Measurements from ENCODE around the gene RNASE4. TPM values are rescaled to one million over a fixed set of nuclear protein-coding genes. Genes with fewer than 3 reads are reported as not detected.

The RNASE4 gene
- total and polyA plus RNA-seq, 5 donors from 2014 or later = 0.17 to 4.1 (median 2.3) TPM

- H3K27me3 Mint-ChIP-seq = peaks cover 11% of the 10 kb centered on the region
- no peaks in the 10 kb centered on the region for H3K4me1 Mint-ChIP-seq
- Histone ChIP-seq H3K4me1 (ENCODE audit: control insufficient read depth, insufficient read depth, low read length, poor library complexity, severe bottlenecking) (no peaks in the 10 kb centered on the region), H3K27me3 (ENCODE audit: control insufficient read depth, insufficient read depth, low read length) (peaks cover 10% of the 10 kb centered on the region), H3K27ac (ENCODE audit: insufficient read depth, low read length, poor library complexity, severe bottlenecking) (no peak overlapping the region), H3K36me3 (ENCODE audit: control insufficient read depth, insufficient read depth, low read length) (no peaks in the 10 kb centered on the region), H3K4me3 (ENCODE audit: low read depth, low read length) (no peak overlapping the region), H3K9me3 (ENCODE audit: control insufficient read depth in 2 of 2, low read length in 2 of 2) (no peaks in the 10 kb centered on the region)
- H3K9me3 Mint-ChIP-seq = no peaks in the 10 kb centered on the region
- no peak overlapping the region for H3K4me3 Mint-ChIP-seq
- DNase-seq (no peak), ATAC-seq (ENCODE audit: low read depth in 2 of 2) (no peak)
- no peaks in the 10 kb centered on the region for H3K36me3 Mint-ChIP-seq
- H3K27ac Mint-ChIP-seq = no peak overlapping the region
These were observed 26.9 kb downstream of the RNASE4 start for GRCh38 chr14:20711261-20711660.

DNA sequence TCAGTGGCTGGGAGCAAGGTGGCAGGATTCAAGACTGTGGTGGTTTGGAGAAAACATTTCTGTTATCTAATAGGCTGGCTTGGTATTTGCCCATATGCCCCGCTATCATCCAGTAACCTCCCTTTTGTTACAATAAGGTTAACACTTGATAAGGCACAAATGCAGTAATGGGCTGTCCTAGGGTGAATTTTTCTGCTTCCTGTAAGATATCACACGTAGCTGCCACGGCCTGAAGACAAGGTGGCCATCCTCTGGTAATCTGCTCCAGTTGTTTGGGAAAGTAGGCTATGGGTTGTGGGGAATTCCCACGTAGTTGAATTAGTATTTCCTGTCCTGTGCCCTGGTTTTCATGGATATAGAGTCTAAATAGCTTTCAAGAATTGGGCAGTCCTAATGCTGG is 27.3 kb downstream of the RNASE4 start:
- peaks cover 10% of the 10 kb centered on the region for H3K27me3 ChIP-seq (ENCODE audit: control insufficient read depth, insufficient read depth, low read length)
- Mint-ChIP-seq H3K27ac (no peak overlapping the region), H3K4me1 (no peaks in the 10 kb centered on the region), H3K36me3 (no peaks in the 10 kb centered on the region), H3K27me3 (peaks cover 11% of the 10 kb centered on the region), H3K9me3 (no peaks in the 10 kb centered on the region), H3K4me3 (no peak overlapping the region)
- H3K9me3 ChIP-seq (ENCODE audit: control insufficient read depth in 2 of 2, low read length in 2 of 2) = no peaks in the 10 kb centered on the region
- no peaks in the 10 kb centered on the region for H3K4me1 ChIP-seq (ENCODE audit: control insufficient read depth, insufficient read depth, low read length, poor library complexity, severe bottlenecking)
- ATAC-seq (ENCODE audit: low read depth in 2 of 2) (no peak), DNase-seq (no peak)
- H3K4me3 ChIP-seq (ENCODE audit: low read depth, low read length) = no peak overlapping the region
- H3K27ac ChIP-seq (ENCODE audit: insufficient read depth, low read length, poor library complexity, severe bottlenecking) = no peak overlapping the region
- H3K36me3 ChIP-seq (ENCODE audit: control insufficient read depth, insufficient read depth, low read length) = no peaks in the 10 kb centered on the region

- Histone ChIP-seq H3K36me3 (ENCODE audit: control insufficient read depth, insufficient read depth, low read length) (no peaks in the 10 kb centered on the region), H3K4me3 (ENCODE audit: low read depth, low read length) (no peak overlapping the region), H3K4me1 (ENCODE audit: control insufficient read depth, insufficient read depth, low read length, poor library complexity, severe bottlenecking) (no peaks in the 10 kb centered on the region), H3K9me3 (ENCODE audit: control insufficient read depth in 2 of 2, low read length in 2 of 2) (no peaks in the 10 kb centered on the region), H3K27me3 (ENCODE audit: control insufficient read depth, insufficient read depth, low read length) (peaks cover 9% of the 10 kb centered on the region), H3K27ac (ENCODE audit: insufficient read depth, low read length, poor library complexity, severe bottlenecking) (no peak overlapping the region)
- Mint-ChIP-seq H3K9me3 (no peaks in the 10 kb centered on the region), H3K4me3 (no peak overlapping the region), H3K27ac (no peak overlapping the region), H3K4me1 (no peaks in the 10 kb centered on the region), H3K27me3 (peaks cover 4% of the 10 kb centered on the region), H3K36me3 (no peaks in the 10 kb centered on the region)
- no peak for ATAC-seq (ENCODE audit: low read depth in 2 of 2)
- DNase-seq = no peak
These were observed 28.5 kb downstream of the RNASE4 start for GRCh38 chr14:20712904-20713303.

DNA sequence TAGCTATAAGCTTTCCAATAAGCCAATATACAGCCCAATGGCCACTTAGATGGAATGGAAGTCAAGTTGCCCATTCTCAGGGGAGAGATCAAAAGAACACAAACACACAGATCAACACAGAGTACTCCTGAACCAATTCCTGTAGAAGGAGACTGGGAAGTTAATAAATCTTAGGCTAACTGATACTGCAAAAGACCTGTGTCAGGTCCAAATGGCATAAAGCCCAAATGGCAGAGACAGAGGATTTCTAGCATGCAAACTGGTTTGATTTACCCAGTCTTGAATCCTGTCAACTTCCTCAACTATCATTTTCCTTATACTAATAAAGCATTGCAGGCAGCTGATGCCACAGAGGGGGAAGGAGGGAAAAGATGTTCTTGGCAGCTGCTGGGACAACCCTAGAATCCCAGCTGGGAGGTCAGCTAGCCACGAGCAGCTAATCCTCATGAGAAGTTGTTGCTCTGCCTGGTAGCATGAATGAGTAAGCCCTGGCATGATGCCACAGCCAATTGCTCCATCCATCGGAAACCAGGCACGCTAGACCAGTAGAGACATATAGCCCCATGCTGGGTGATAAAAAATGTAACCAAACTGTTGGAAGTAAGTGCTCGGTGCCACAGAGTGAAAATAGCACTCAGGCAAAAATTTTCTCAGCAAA is 30.4 kb downstream of the RNASE4 start:
- no peak for ATAC-seq (ENCODE audit: low read depth in 2 of 2)
- H3K4me1 ChIP-seq (ENCODE audit: control insufficient read depth, insufficient read depth, low read length, poor library complexity, severe bottlenecking) = no peaks in the 10 kb centered on the region

GRCh38 chr14:20719777-20720176 is 35.4 kb downstream of the RNASE4 start:
- Histone ChIP-seq H3K36me3 (ENCODE audit: control insufficient read depth, insufficient read depth, low read length) (no peaks in the 10 kb centered on the region), H3K4me1 (ENCODE audit: control insufficient read depth, insufficient read depth, low read length, poor library complexity, severe bottlenecking) (no peaks in the 10 kb centered on the region), H3K27me3 (ENCODE audit: control insufficient read depth, insufficient read depth, low read length) (peaks cover 5% of the 10 kb centered on the region), H3K4me3 (ENCODE audit: low read depth, low read length) (no peak overlapping the region), H3K9me3 (ENCODE audit: control insufficient read depth in 2 of 2, low read length in 2 of 2) (no peaks in the 10 kb centered on the region), H3K27ac (ENCODE audit: insufficient read depth, low read length, poor library complexity, severe bottlenecking) (no peak overlapping the region)
- ATAC-seq (ENCODE audit: low read depth in 2 of 2) = no peak
- peaks cover 21% of the 10 kb centered on the region for H3K27me3 Mint-ChIP-seq
- no peak for DNase-seq
- no peaks in the 10 kb centered on the region for H3K9me3 Mint-ChIP-seq
- H3K4me3 Mint-ChIP-seq = no peak overlapping the region
- no peaks in the 10 kb centered on the region for H3K36me3 Mint-ChIP-seq
- no peak overlapping the region for H3K27ac Mint-ChIP-seq
- peaks cover 0 to 3% (median 0%) of the 10 kb centered on the region in 4 donors for H3K4me1 Mint-ChIP-seq

More for the DNA sequence above, 30.4 kb downstream of the RNASE4 start:
- H3K27me3 Mint-ChIP-seq = peaks cover 4% of the 10 kb centered on the region
- Histone ChIP-seq H3K27me3 (ENCODE audit: control insufficient read depth, insufficient read depth, low read length) (peaks cover 2% of the 10 kb centered on the region), H3K36me3 (ENCODE audit: control insufficient read depth, insufficient read depth, low read length) (no peaks in the 10 kb centered on the region), H3K4me3 (ENCODE audit: low read depth, low read length) (no peak overlapping the region), H3K9me3 (ENCODE audit: control insufficient read depth in 2 of 2, low read length in 2 of 2) (no peaks in the 10 kb centered on the region), H3K27ac (ENCODE audit: insufficient read depth, low read length, poor library complexity, severe bottlenecking) (no peak overlapping the region)
- no peak overlapping the region for H3K27ac Mint-ChIP-seq
- H3K36me3 Mint-ChIP-seq = no peaks in the 10 kb centered on the region
- DNase-seq = no peak
- no peaks in the 10 kb centered on the region for H3K4me1 Mint-ChIP-seq
- H3K4me3 Mint-ChIP-seq = no peak overlapping the region
- no peaks in the 10 kb centered on the region for H3K9me3 Mint-ChIP-seq

GRCh38 chr14:20720741-20721140 is 36.4 kb downstream of the RNASE4 start:
- no peak for DNase-seq
- no peaks in the 10 kb centered on the region for H3K36me3 ChIP-seq (ENCODE audit: control insufficient read depth, insufficient read depth, low read length)
- peaks cover 5% of the 10 kb centered on the region for H3K27me3 ChIP-seq (ENCODE audit: control insufficient read depth, insufficient read depth, low read length)
- peaks cover 0 to 3% (median 0%) of the 10 kb centered on the region in 4 donors for H3K4me1 Mint-ChIP-seq
- no peaks in the 10 kb centered on the region for H3K9me3 ChIP-seq (ENCODE audit: control insufficient read depth in 2 of 2, low read length in 2 of 2)
- no peak overlapping the region for H3K27ac Mint-ChIP-seq
- peaks cover 30% of the 10 kb centered on the region for H3K27me3 Mint-ChIP-seq
- no peaks in the 10 kb centered on the region for H3K4me1 ChIP-seq (ENCODE audit: control insufficient read depth, insufficient read depth, low read length, poor library complexity, severe bottlenecking)
- no peak overlapping the region for H3K4me3 ChIP-seq (ENCODE audit: low read depth, low read length)
- no peaks in the 10 kb centered on the region for H3K36me3 Mint-ChIP-seq
- H3K4me3 Mint-ChIP-seq = no peak overlapping the region
- H3K27ac ChIP-seq (ENCODE audit: insufficient read depth, low read length, poor library complexity, severe bottlenecking) = no peak overlapping the region
- ATAC-seq (ENCODE audit: low read depth in 2 of 2) = no peak
- no peaks in the 10 kb centered on the region for H3K9me3 Mint-ChIP-seq

- H3K4me1 ChIP-seq (ENCODE audit: control insufficient read depth, insufficient read depth, low read length, poor library complexity, severe bottlenecking) = no peaks in the 10 kb centered on the region
- DNase-seq (no peak), ATAC-seq (ENCODE audit: low read depth in 2 of 2) (no peak)
- H3K36me3 ChIP-seq (ENCODE audit: control insufficient read depth, insufficient read depth, low read length) = no peaks in the 10 kb centered on the region
- Mint-ChIP-seq H3K27ac (no peak overlapping the region), H3K4me3 (no peak overlapping the region), H3K9me3 (no peaks in the 10 kb centered on the region), H3K36me3 (no peaks in the 10 kb centered on the region), H3K27me3 (peaks cover 37% of the 10 kb centered on the region), H3K4me1 (peaks cover 0 to 3% (median 0%) of the 10 kb centered on the region in 4 donors)
- no peak overlapping the region for H3K4me3 ChIP-seq (ENCODE audit: low read depth, low read length)
- H3K27me3 ChIP-seq (ENCODE audit: control insufficient read depth, insufficient read depth, low read length) = peaks cover 5% of the 10 kb centered on the region
- no peak overlapping the region for H3K27ac ChIP-seq (ENCODE audit: insufficient read depth, low read length, poor library complexity, severe bottlenecking)
- H3K9me3 ChIP-seq (ENCODE audit: control insufficient read depth in 2 of 2, low read length in 2 of 2) = no peaks in the 10 kb centered on the region
These were observed 37.7 kb downstream of the RNASE4 start for GRCh38 chr14:20722016-20722415.

DNA sequence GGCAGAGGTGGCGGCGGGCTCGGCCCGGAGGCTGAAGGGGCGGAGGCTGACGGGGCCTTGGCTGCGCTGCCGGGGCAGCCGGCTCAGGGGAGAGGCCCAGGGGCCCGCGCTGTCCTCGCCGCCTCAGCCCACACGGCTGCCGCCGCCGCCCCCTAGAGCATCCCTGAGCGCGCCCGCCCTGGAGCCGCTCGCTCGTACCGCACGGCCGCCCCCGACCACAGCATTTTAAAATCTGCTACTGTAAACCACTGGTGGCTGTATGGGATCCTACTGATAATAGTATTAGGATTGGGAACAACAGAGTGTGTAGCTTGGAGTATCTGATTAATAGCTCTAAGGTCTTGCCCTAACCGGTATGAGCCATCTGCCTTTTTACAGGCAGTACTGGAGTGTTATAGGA is 39.1 kb downstream of the RNASE4 start:
- no peak overlapping the region for H3K4me3 Mint-ChIP-seq
- no peaks in the 10 kb centered on the region for H3K9me3 ChIP-seq (ENCODE audit: control insufficient read depth in 2 of 2, low read length in 2 of 2)
- no peaks in the 10 kb centered on the region for H3K4me1 ChIP-seq (ENCODE audit: control insufficient read depth, insufficient read depth, low read length, poor library complexity, severe bottlenecking)
- peaks cover 40% of the 10 kb centered on the region for H3K27me3 Mint-ChIP-seq
- H3K4me3 ChIP-seq (ENCODE audit: low read depth, low read length) = no peak overlapping the region
- no peaks in the 10 kb centered on the region for H3K9me3 Mint-ChIP-seq
- peaks cover 3% of the 10 kb centered on the region for H3K36me3 Mint-ChIP-seq
- peaks cover 0 to 3% (median 0%) of the 10 kb centered on the region in 4 donors for H3K4me1 Mint-ChIP-seq
- H3K36me3 ChIP-seq (ENCODE audit: control insufficient read depth, insufficient read depth, low read length) = no peaks in the 10 kb centered on the region
- ATAC-seq (ENCODE audit: low read depth in 2 of 2) (no peak), DNase-seq (no peak)
- peaks cover 9% of the 10 kb centered on the region for H3K27me3 ChIP-seq (ENCODE audit: control insufficient read depth, insufficient read depth, low read length)
- no peak overlapping the region for H3K27ac ChIP-seq (ENCODE audit: insufficient read depth, low read length, poor library complexity, severe bottlenecking)
- peak overlapping the region in 1 of 3 donors; percentile 43 for H3K27ac Mint-ChIP-seq
